LHCN-M2 (cell line): ENCODE results near the gene RIPK4. TPM values are rescaled to one million over a fixed set of nuclear protein-coding genes. Genes with fewer than 3 reads are reported as not detected.
A peak's percentile ranks its signal among the peaks of the same experiment; 100 is the strongest.

Experiments
- DNase-seq: peaks from one replicate; pipeline ENCODE4 v3.0.0-alpha.2; 2012; ENCODE audit warnings: low read depth
- total RNA-seq: library from RNA; depleted of rRNA; stranded (reverse); fragments of >200 nt; gene quantifications from 2 replicates; pipeline ENCODE4 v1.2.3, GENCODE V29; 2014

RIPK4 gene
- total RNA-seq, 1 experiment from 2014 or later = not detected

- no peak for DNase-seq
Measured at GRCh38 chr21:41753006-41753898, 13.6 kb downstream of the RIPK4 start.

GRCh38 chr21:41752231-41752681 is 14.6 kb downstream of the RIPK4 start:
- DNase-seq = peak; percentile 67

- DNase-seq = no peak
Measured at GRCh38 chr21:41751611-41752011, 15.2 kb downstream of the RIPK4 start.

GRCh38 chr21:41750532-41751151 is 16.2 kb downstream of the RIPK4 start:
- no peak for DNase-seq

GRCh38 chr21:41750051-41750450 is 16.8 kb downstream of the RIPK4 start:
- no peak for DNase-seq

GRCh38 chr21:41749286-41749685 is 17.6 kb downstream of the RIPK4 start:
- no peak for DNase-seq

- DNase-seq = no peak
Measured at GRCh38 chr21:41747943-41748738, 18.7 kb downstream of the RIPK4 start.

GRCh38 chr21:41746744-41747006 is 20.2 kb downstream of the RIPK4 start:
- no peak for DNase-seq

GRCh38 chr21:41745971-41746743 is 20.7 kb downstream of the RIPK4 start:
- DNase-seq = no peak

GRCh38 chr21:41745026-41745820 is 21.6 kb downstream of the RIPK4 start:
- no peak for DNase-seq

- no peak for DNase-seq
Measured at GRCh38 chr21:41744028-41744930, 22.6 kb downstream of the RIPK4 start.

GRCh38 chr21:41743321-41744027 is 23.4 kb downstream of the RIPK4 start:
- no peak for DNase-seq

- DNase-seq = no peak
Measured at GRCh38 chr21:41742073-41742875, 24.6 kb downstream of the RIPK4 start.

GRCh38 chr21:41741253-41742072 is 25.4 kb downstream of the RIPK4 start:
- DNase-seq = no peak

GRCh38 chr21:41740604-41741252 is 26.1 kb downstream of the RIPK4 start:
- no peak for DNase-seq

- no peak for DNase-seq
Measured at GRCh38 chr21:41739936-41740335, 26.9 kb downstream of the RIPK4 start.

GRCh38 chr21:41739011-41739410 is 27.8 kb downstream of the RIPK4 start:
- no peak for DNase-seq
